ENCODE results near the gene SARNP.

SARNP gene

GRCh38 chr12:55739025-55739378 lies 78.5 kb downstream of the SARNP start:
- DNase-seq = no peak

- peak; percentile 83 for DNase-seq
Observed at GRCh38 chr12:55738123-55739024, 79.2 kb downstream of the SARNP start.

- DNase-seq = peak; percentile 22
Observed at GRCh38 chr12:55737581-55738122, 79.9 kb downstream of the SARNP start.

GRCh38 chr12:55736780-55737580 lies 80.5 kb downstream of the SARNP start:
- peak; percentile 35 for DNase-seq

GRCh38 chr12:55736076-55736475 lies 81.4 kb downstream of the SARNP start:
- DNase-seq = no peak

- DNase-seq = no peak
Observed at GRCh38 chr12:55734595-55734994, 82.9 kb downstream of the SARNP start.

GRCh38 chr12:55733858-55734257 lies 83.7 kb downstream of the SARNP start:
- no peak for DNase-seq

- no peak for DNase-seq
Observed at GRCh38 chr12:55733021-55733555, 84.4 kb downstream of the SARNP start.

- no peak for DNase-seq
Observed at GRCh38 chr12:55732288-55732687, 85.2 kb downstream of the SARNP start.

- no peak for DNase-seq
Observed at GRCh38 chr12:55729819-55730818, 87.4 kb downstream of the SARNP start.

- DNase-seq = peak; percentile 52
Observed at GRCh38 chr12:55728939-55729818, 88.3 kb downstream of the SARNP start, which contains the start of gene CD63. Gene CD63, minus strand, starts transcription at chr12:55729009. Its CDS starts 668 bp downstream, at chr12:55728341.

- DNase-seq = peak; percentile 20
Observed at GRCh38 chr12:55728186-55728938, 89.2 kb downstream of the SARNP start.

- no peak for DNase-seq
Observed at GRCh38 chr12:55727643-55728185, 89.8 kb downstream of the SARNP start.

- DNase-seq = no peak
Observed at GRCh38 chr12:55726971-55727370, 90.6 kb downstream of the SARNP start.

- no peak for DNase-seq
Observed at GRCh38 chr12:55725556-55725955, 92.0 kb downstream of the SARNP start.

GRCh38 chr12:55724940-55725309 lies 92.6 kb downstream of the SARNP start:
- DNase-seq = no peak

- no peak for DNase-seq
Observed at GRCh38 chr12:55724226-55724939, 93.1 kb downstream of the SARNP start.

- no peak for DNase-seq
Observed at GRCh38 chr12:55723516-55724225, 93.9 kb downstream of the SARNP start.

- no peak for DNase-seq
Observed at GRCh38 chr12:55722948-55723347, 94.6 kb downstream of the SARNP start.
